H9 (cell line): ENCODE measurements around the gene ST14. TPM values are rescaled to one million over a fixed set of nuclear protein-coding genes. Genes with fewer than 3 reads are reported as not detected.

Source experiments
- DNase-seq: peaks from one replicate; pipeline ENCODE4 v3.0.0-alpha.2; 2017
- H2AFZ ChIP-seq: one replicate; pipeline ENCODE4 v1.6.1; 2013; ENCODE audit warnings: mild to moderate bottlenecking, low read length, control low read depth, moderate library complexity
- H2AK5ac ChIP-seq: 2 replicates; pipeline ENCODE4 v1.6.1; 2013; ENCODE audit warnings: low read length, control low read depth, mixed read lengths; ENCODE audit not compliant: insufficient read length
- H2BK120ac ChIP-seq: one replicate; pipeline ENCODE4 v1.6.1; 2013; ENCODE audit warnings: low read depth, mild to moderate bottlenecking, low read length, control low read depth, inconsistent platforms; ENCODE audit not compliant: poor library complexity, severe bottlenecking
- H2BK12ac ChIP-seq: 2 replicates; pipeline ENCODE4 v1.6.1; 2013; ENCODE audit warnings: low read length, control low read depth, mixed read lengths, low read depth; ENCODE audit not compliant: insufficient read length
- H2BK15ac ChIP-seq: 2 replicates; pipeline ENCODE4 v1.6.1; 2013; ENCODE audit warnings: low read depth, low read length, control low read depth
- H2BK20ac ChIP-seq: one replicate; pipeline ENCODE4 v1.6.1; 2013; ENCODE audit warnings: low read depth, mild to moderate bottlenecking, low read length, control low read depth, inconsistent platforms; ENCODE audit not compliant: poor library complexity, severe bottlenecking
- H2BK5ac ChIP-seq: 2 replicates; pipeline ENCODE4 v1.6.1; 2013; ENCODE audit warnings: low read length, control low read depth, mixed read lengths; ENCODE audit not compliant: insufficient read length
- H3K14ac ChIP-seq: 2 replicates; pipeline ENCODE4 v1.6.1; 2013; ENCODE audit warnings: low read length, control low read depth; ENCODE audit not compliant: insufficient read depth
- H3K18ac ChIP-seq: 2 replicates; pipeline ENCODE4 v1.6.1; 2013; ENCODE audit warnings: low read depth, mild to moderate bottlenecking, mixed read lengths, low read length, control low read depth; ENCODE audit not compliant: insufficient read length
- H3K23ac ChIP-seq: 2 replicates; pipeline ENCODE4 v1.6.1; 2013; ENCODE audit warnings: low read length, control low read depth, mixed read lengths, low read depth; ENCODE audit not compliant: insufficient read length
- H3K23me2 ChIP-seq: 2 replicates; pipeline ENCODE4 v1.6.1; 2013; ENCODE audit warnings: low read depth, mild to moderate bottlenecking, mixed read lengths, low read length, control low read depth; ENCODE audit not compliant: insufficient read length, poor library complexity, severe bottlenecking
- H3K27ac ChIP-seq: 2 replicates; pipeline ENCODE4 v1.5.1; 2013; ENCODE audit warnings: low read length, control low read depth, mixed read lengths, low read depth; ENCODE audit not compliant: insufficient read length
- H3K27me3 ChIP-seq: 2 replicates; pipeline ENCODE4 v1.6.1; 2013; ENCODE audit warnings: low read length, control low read depth, inconsistent platforms; ENCODE audit not compliant: insufficient read depth
- H3K4ac ChIP-seq: 2 replicates; pipeline ENCODE4 v1.6.1; 2013; ENCODE audit warnings: low read depth, mild to moderate bottlenecking, control low read depth, inconsistent platforms, low read length, moderate library complexity
- H3K4me1 ChIP-seq: 2 replicates; pipeline ENCODE4 v1.6.1; 2013; ENCODE audit warnings: low read length, control low read depth, inconsistent platforms; ENCODE audit not compliant: insufficient read depth
- H3K4me2 ChIP-seq: 2 replicates; pipeline ENCODE4 v1.6.1; 2013; ENCODE audit warnings: low read length, control low read depth, mixed read lengths; ENCODE audit not compliant: insufficient read length, insufficient read depth
- H3K56ac ChIP-seq: 2 replicates; pipeline ENCODE4 v1.6.1; 2013; ENCODE audit warnings: low read depth, mild to moderate bottlenecking, mixed read lengths, low read length, control low read depth; ENCODE audit not compliant: insufficient read length
- H3K79me1 ChIP-seq: 2 replicates; pipeline ENCODE4 v1.6.1; 2013; ENCODE audit warnings: low read depth, mild to moderate bottlenecking, moderate library complexity, low read length, control low read depth, inconsistent platforms; ENCODE audit not compliant: insufficient read depth, poor library complexity, severe bottlenecking
- H3K79me2 ChIP-seq: 2 replicates; pipeline ENCODE4 v1.6.1; 2013; ENCODE audit warnings: low read length, control low read depth, inconsistent platforms; ENCODE audit not compliant: insufficient read depth
- H3K9ac ChIP-seq: 2 replicates; pipeline ENCODE4 v1.6.1; 2013; ENCODE audit warnings: low read length, control low read depth, mixed read lengths; ENCODE audit not compliant: insufficient read length; ENCODE audit errors: extremely low read depth
- H3K9me3 ChIP-seq: one replicate; pipeline ENCODE4 v1.6.1; 2013; ENCODE audit warnings: low read depth, low read length, inconsistent platforms; ENCODE audit not compliant: control insufficient read depth
- H3T11ph ChIP-seq: one replicate; pipeline ENCODE4 v1.6.1; 2013; ENCODE audit warnings: mild to moderate bottlenecking, low read length, control low read depth, inconsistent platforms
- H4K20me1 ChIP-seq: one replicate; pipeline ENCODE4 v1.6.1; 2013; ENCODE audit not compliant: control insufficient read depth, insufficient read length, insufficient read depth
- H4K5ac ChIP-seq: 2 replicates; pipeline ENCODE4 v1.6.1; 2013; ENCODE audit warnings: low read depth, mild to moderate bottlenecking, mixed read lengths, low read length, control low read depth; ENCODE audit not compliant: insufficient read length
- H4K8ac ChIP-seq: replicated peaks from 2 replicates; pipeline ENCODE4 v1.6.1; 2013; ENCODE audit warnings: low read length, control low read depth, mixed read lengths, low read depth; ENCODE audit not compliant: insufficient read length
- H4K91ac ChIP-seq: 2 replicates; pipeline ENCODE4 v1.6.1; 2013; ENCODE audit warnings: low read depth, mild to moderate bottlenecking, moderate library complexity, mixed read lengths, low read length, control low read depth; ENCODE audit not compliant: insufficient read length
- H3K27ac Mint-ChIP-seq, 3 experiments: 2 replicates in 2 of 3; 3 replicates in 1 of 3; pipeline ENCODE4 v1.8.0; 2020 to 2021; ENCODE audit warnings: mixed read lengths in 3 of 3, mild to moderate bottlenecking in 1 of 3, moderate library complexity in 1 of 3
- H3K27me3 Mint-ChIP-seq: 2 replicates; pipeline ENCODE4 v1.8.0; 2021; ENCODE audit warnings: low read depth, mild to moderate bottlenecking, moderate library complexity, mixed read lengths
- H3K36me3 Mint-ChIP-seq, 3 experiments: 2 replicates in 2 of 3; 3 replicates in 1 of 3; pipeline ENCODE4 v1.8.0; 2020 to 2021; ENCODE audit warnings: low read depth in 3 of 3, mixed read lengths in 3 of 3; ENCODE audit not compliant: insufficient read depth in 1 of 3
- H3K4me1 Mint-ChIP-seq, 2 experiments: 2 replicates each; pipeline ENCODE4 v1.8.0; 2020; ENCODE audit warnings: mixed read lengths in 2 of 2
- H3K4me3 Mint-ChIP-seq, 2 experiments: 2 replicates in 1 of 2; 3 replicates in 1 of 2; pipeline ENCODE4 v1.8.0; 2020 to 2021; ENCODE audit warnings: mild to moderate bottlenecking in 2 of 2, mixed read lengths in 2 of 2, moderate library complexity in 1 of 2
- H3K9me3 Mint-ChIP-seq, 2 experiments: 2 replicates in 1 of 2; 3 replicates in 1 of 2; pipeline ENCODE4 v1.8.0; 2020; ENCODE audit warnings: mild to moderate bottlenecking in 2 of 2, mixed read lengths in 2 of 2, moderate library complexity in 1 of 2
- CTCF ChIP-seq: fragments of 200-600 bp; sonication (generic); conservative IDR thresholded peaks from 3 replicates; pipeline ENCODE4 v1.8.0; 2021; ENCODE audit warnings: antibody characterized with exemption, mild to moderate bottlenecking
- WGBS: extraction: QIAGEN DNeasy Blood & Tissue Kit; methylation state at CpG from one replicate; pipeline ENCODE4 v1.1.7; 2013; ENCODE audit warnings: missing lambda C conversion rate, low lambda C conversion rate, mixed read lengths; ENCODE audit not compliant: insufficient read length; ENCODE audit errors: extremely low coverage; 5-methylcytosine and 5-hydroxymethylcytosine counted together
- total RNA-seq: library from RNA; stranded (reverse); gene quantifications from 2 replicates; pipeline ENCODE4 v1.2.1, GENCODE V29; 2021

The ST14 gene
- total RNA-seq, 1 experiment from 2014 or later, result 22.4 TPM

DNA sequence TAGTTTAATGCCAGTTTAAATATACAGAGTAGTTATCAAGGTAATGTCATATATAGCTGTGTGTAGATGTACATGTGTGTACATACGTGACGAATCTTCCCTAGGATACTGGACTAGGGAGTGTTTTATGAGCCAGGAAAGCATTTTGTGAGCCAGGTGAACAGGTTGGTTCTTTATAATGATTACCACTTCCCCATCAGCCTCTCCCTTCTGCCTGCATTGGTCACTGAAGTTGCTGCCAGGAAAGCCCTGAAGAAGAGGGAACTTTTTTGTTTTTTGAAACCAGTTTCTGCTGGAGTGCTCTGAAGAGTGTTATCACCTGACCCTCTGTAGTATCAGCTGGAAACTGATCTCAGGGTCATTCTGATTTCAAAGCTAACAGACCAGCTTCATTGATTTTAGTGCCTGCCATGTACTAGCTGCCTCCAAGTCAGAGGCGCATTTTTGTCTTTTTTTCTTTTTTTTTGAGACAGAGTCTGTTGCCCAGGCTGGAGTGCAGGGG, 14.2 kb upstream of the ST14 start:
- H2AFZ ChIP-seq, result no peak overlapping the region
- H2BK120ac ChIP-seq, result no peak overlapping the region
- no CpG with 5 or more reads among the region's 3 CpGs for WGBS
- H3K18ac ChIP-seq, result peak overlapping the region; percentile 12
- H3K9me3 ChIP-seq, result no peaks in the 10 kb centered on the region
- no peak overlapping the region for H2BK5ac ChIP-seq
- H3K27ac ChIP-seq, result no peak overlapping the region
- no peak overlapping the region for H3K56ac ChIP-seq
- TF ChIP-seq CTCF, result no peak
- H3K23ac ChIP-seq, result no peak overlapping the region
- no peak overlapping the region for H4K5ac ChIP-seq
- Mint-ChIP-seq H3K27me3 (peaks cover 2% of the 10 kb centered on the region; the same call in 1 of the 2 replicates), H3K4me1 (peaks cover 25% of the 10 kb centered on the region in 2 experiments), H3K9me3 (no peaks in the 10 kb centered on the region), H3K27ac (peak overlapping the region; percentile 82 to 98 (median 95); a peak in 6 of 7 replicates), H3K4me3 (0 out of 5 replicates have a peak overlapping the region, but pooled peaks of 1 of the 2 experiments have one; percentile 16), H3K36me3 (peaks cover 29 to 60% (median 55%) of the 10 kb centered on the region in 3 experiments)
- H3K79me2 ChIP-seq, result no peaks in the 10 kb centered on the region
- H2BK20ac ChIP-seq, result no peak overlapping the region
- H3K4me1 ChIP-seq, result no peaks in the 10 kb centered on the region
- peak overlapping the region; percentile 21 for H3T11ph ChIP-seq
- no peaks in the 10 kb centered on the region for H3K27me3 ChIP-seq
- no peak overlapping the region for H3K9ac ChIP-seq
- H3K14ac ChIP-seq, result no peak overlapping the region
- no peak overlapping the region for H2AK5ac ChIP-seq
- DNase-seq, result no peak
- no peaks in the 10 kb centered on the region for H4K20me1 ChIP-seq
- H3K23me2 ChIP-seq, result no peaks in the 10 kb centered on the region
- no peak overlapping the region for H4K8ac ChIP-seq
- no peak overlapping the region for H4K91ac ChIP-seq
- peak overlapping the region; percentile 60 for H2BK12ac ChIP-seq
- H3K79me1 ChIP-seq, result no peaks in the 10 kb centered on the region
- no peak overlapping the region; the same call in 1 of the 2 replicates for H3K4ac ChIP-seq
- no peak overlapping the region for H2BK15ac ChIP-seq
- no peak overlapping the region for H3K4me2 ChIP-seq
